ENCODE data around the gene SIGLEC11.
"Not testable (repeated sequence)": the region's sequence is repeated elsewhere in the genome, so short reads cannot be mapped to it uniquely, and the experiment has no call there.

SIGLEC11 gene, protein sequence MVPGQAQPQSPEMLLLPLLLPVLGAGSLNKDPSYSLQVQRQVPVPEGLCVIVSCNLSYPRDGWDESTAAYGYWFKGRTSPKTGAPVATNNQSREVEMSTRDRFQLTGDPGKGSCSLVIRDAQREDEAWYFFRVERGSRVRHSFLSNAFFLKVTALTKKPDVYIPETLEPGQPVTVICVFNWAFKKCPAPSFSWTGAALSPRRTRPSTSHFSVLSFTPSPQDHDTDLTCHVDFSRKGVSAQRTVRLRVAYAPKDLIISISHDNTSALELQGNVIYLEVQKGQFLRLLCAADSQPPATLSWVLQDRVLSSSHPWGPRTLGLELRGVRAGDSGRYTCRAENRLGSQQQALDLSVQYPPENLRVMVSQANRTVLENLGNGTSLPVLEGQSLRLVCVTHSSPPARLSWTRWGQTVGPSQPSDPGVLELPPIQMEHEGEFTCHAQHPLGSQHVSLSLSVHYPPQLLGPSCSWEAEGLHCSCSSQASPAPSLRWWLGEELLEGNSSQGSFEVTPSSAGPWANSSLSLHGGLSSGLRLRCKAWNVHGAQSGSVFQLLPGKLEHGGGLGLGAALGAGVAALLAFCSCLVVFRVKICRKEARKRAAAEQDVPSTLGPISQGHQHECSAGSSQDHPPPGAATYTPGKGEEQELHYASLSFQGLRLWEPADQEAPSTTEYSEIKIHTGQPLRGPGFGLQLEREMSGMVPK

DNA sequence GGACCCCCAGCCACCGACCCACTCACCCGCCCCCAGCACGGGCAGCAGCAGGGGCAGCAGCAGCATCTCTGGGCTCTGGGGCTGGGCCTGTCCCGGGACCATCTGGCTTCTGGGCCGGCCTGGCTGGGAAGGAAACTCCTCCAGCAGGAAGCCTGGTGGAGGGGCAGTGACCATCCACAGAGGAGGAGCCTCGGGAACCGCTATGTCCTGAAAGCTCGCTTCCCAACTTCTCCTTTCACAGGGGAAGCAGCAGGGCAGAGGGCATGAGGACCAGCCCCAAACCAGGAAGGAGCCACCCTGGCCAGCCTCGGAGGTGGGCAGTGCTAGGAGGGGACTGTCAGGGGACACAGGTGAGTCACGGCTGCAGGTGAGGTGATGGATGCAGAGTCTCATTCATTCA lies at the start of gene SIGLEC11:
TSS of gene SIGLEC11 (minus strand) at position 193 of the 400 bp plus-strand sequence. CDS start at position 102, 91 bp downstream.
- DNase-seq = not testable (repeated sequence)

DNA sequence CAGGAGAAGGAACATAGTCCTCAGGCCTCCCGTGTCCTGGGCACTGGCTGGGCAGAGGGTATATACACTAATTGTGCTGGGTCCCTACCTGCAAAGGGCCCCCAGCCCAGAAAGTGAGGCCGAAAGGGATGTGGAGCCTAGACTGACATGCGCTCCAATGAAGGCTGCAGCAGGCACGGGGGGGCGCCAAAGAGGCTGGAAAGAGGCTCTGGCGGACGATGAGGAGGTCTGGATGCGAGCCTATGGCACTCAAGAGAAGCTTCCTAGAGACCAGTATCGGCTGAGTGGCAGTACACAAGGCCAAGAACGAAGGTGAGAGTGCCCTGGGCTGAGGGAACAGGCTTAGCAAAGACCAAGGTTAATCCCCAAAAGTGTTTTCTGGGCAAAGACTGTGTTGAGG lies 47.6 kb upstream of the SIGLEC11 start:
- peak in 1 of 2 experiments; percentile 42 for DNase-seq
- TF ChIP-seq POLR2A (IDR thresholded peaks at IDR 0.05; ENCODE audit: low read length) = no peak
- TF ChIP-seq GATA1 (IDR thresholded peaks at IDR 0.05; ENCODE audit: low read depth, low read length) = no peak

DNA sequence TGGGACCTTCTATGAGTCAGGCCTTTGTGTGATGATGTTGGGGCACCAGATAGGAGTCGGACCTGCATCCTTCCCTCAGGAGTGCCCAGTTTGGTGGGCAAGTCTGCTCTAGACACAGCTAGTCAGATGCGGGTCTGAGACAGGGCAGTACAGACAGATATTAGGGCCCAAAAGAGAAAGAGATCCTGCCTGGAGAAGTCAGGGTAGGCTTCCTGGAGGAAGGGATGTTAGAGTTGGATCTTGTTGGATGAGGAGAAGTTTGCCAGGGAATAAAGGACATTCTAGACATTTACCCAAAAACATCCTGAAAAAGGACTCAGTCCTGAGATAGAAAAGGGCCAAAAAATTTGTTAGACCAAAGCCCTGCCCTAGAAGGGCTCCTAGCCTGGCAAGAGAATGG lies 47.0 kb upstream of the SIGLEC11 start:
- no peak for DNase-seq
- TF ChIP-seq POLR2A (IDR thresholded peaks at IDR 0.05; ENCODE audit: low read length) (no peak), GATA1 (IDR thresholded peaks at IDR 0.05; ENCODE audit: low read depth, low read length) (no peak)

DNA sequence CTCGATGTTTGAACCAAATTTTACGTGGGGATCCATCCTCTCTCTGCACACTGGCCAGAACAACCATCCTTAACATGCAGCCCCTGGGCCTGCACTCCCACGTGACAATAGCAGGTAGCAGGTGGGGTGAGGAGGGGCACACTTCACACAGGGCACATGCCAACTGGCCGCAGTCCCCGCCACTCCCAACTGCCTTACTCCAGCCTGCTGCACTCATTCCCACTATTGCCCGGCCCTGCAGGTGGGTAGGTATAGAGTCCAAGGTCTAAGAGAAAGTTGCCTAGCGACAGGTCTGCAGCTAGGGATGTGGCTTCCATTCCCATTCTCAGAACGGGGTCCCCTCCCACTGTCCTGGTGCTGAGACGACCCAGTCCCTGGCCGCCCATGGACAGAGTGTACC lies 46.2 kb upstream of the SIGLEC11 start:
- DNase-seq = no peak
- TF ChIP-seq POLR2A (IDR thresholded peaks at IDR 0.05; ENCODE audit: low read length) = no peak
- no peak for TF ChIP-seq GATA1 (IDR thresholded peaks at IDR 0.05; ENCODE audit: low read depth, low read length)

DNA sequence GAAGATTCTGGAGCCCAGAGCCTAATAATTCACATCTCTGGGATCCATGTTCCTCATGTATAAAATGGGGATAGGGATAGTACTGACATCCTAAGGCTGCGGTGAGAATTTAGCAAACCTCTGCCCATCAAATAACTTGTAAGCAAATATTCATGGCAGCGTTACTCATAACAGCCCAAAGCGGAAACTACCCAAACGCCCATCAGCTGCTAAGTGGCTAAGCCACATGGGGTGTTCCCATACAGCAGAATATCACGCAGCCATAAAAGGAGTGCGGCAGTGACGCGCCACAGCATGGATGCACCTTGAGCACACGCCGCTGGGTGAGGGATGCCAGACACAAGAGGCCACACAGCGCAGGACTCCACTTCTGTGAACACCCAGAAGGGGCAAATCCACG lies 44.5 kb upstream of the SIGLEC11 start:
- TF ChIP-seq GATA1 (IDR thresholded peaks at IDR 0.05; ENCODE audit: low read depth, low read length) (no peak), POLR2A (IDR thresholded peaks at IDR 0.05; ENCODE audit: low read length) (no peak)
- no peak for DNase-seq

DNA sequence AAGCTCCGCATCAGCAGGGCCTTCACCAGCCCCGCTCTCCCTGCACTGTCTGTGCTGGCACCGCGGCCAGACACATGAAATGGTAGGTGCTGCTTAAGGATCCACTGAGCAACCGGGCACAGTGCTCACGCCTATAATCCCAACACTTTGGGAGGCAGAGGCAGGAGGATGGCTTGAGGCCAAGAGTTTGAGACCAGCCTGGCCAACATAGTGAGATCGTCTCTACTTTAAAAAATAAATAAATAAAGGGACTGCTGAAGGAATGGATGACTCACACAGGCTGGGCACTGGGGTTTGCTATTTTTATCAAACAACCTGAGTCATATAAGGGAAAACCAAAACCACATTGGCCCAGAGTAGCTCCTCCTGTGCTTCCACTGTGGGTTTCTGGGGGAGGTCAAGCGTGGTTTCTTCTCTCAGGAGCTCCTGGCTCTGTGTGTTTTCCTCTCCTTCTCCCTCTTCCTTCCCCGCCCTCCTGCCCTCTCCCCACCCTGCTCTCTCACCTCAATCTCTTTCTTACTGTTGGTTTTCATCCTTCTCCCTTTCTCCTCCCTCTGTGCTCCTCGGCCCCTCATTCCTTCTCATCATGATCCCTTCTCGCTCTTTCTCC lies 42.9 kb upstream of the SIGLEC11 start:
- DNase-seq = peak in 1 of 2 experiments; percentile 65
- no peak for TF ChIP-seq POLR2A (IDR thresholded peaks at IDR 0.05; ENCODE audit: low read length)
- TF ChIP-seq GATA1 (IDR thresholded peaks at IDR 0.05; ENCODE audit: low read depth, low read length) = no peak

DNA sequence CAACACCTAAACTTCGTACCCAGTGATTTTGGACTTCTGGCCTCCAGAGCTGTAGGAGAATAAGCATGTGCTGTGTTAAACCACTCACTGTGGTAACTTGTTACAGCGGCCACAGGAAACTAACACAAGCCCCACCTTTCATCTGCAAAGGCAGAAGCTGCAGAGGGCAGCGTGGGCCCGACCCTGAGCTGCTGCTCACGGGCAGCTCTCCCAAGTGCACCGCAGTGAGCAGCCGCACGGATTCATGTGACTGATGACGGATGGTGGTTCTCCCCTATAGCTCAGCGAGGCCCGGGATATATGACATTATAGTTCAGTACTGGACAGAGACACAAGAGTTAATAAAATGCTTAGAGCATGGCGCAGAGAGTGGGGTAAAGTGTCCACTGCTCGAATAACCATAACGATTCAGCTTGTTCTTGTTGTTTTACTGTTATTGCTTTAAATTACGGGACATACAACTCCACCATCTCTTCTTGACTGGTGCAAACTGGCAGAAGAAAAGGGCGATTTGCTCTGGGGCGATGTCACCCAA lies 42.3 kb upstream of the SIGLEC11 start:
- TF ChIP-seq GATA1 (IDR thresholded peaks at IDR 0.05; ENCODE audit: low read depth, low read length) = no peak
- TF ChIP-seq POLR2A (IDR thresholded peaks at IDR 0.05; ENCODE audit: low read length) = no peak
- no peak for DNase-seq

DNA sequence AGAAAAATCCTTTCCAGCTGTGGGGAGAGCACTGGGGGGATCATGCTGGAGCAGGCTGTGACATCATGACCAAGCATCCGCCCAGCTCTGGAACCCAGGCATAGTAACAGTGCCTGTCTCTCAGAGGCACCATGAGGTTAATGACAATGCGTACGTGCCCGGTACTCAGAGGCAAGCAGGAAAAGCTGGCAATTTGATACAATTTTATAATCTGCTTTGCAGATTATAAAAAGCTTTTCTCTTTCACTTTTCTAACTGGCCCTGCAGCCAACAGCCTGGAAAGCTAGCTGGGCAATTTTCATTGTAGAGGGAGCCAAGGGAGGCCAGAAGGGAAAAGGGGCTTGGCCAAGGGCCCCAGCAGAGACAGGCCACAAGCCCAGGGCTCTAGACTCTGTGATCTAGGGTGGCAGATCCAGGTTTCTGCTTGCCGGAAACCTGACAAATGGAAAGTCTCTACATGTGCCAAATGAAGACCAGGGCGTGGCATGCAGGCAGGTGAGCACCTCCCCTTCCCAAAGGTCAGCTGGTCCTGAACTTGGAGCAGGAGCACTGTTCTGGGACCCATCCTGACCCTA lies 41.5 kb upstream of the SIGLEC11 start:
- no peak for TF ChIP-seq GATA1 (IDR thresholded peaks at IDR 0.05; ENCODE audit: low read depth, low read length)
- TF ChIP-seq POLR2A (IDR thresholded peaks at IDR 0.05; ENCODE audit: low read length) = no peak
- DNase-seq = no peak

DNA sequence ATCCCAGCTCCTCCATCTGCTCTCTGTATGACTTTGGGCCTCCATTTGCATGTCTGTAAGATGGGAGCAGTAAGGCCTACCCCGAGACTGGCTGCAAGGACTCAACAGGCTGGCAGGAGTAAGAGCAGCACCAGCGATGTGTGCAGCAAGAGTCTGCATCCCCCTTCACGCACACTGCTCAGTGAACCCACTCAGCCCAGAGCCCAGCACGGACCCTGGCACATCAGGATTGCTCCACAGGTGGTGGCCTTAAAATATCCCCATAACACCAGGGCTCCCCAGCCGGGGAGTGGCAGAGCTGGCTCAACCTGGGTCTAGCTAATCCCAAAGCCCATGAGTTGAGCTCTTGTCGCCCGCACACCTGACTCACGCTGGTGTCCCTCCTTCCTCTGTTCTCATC lies 40.8 kb upstream of the SIGLEC11 start:
- no peak for DNase-seq
- TF ChIP-seq GATA1 (IDR thresholded peaks at IDR 0.05; ENCODE audit: low read depth, low read length) (no peak), POLR2A (IDR thresholded peaks at IDR 0.05; ENCODE audit: low read length) (no peak)

DNA sequence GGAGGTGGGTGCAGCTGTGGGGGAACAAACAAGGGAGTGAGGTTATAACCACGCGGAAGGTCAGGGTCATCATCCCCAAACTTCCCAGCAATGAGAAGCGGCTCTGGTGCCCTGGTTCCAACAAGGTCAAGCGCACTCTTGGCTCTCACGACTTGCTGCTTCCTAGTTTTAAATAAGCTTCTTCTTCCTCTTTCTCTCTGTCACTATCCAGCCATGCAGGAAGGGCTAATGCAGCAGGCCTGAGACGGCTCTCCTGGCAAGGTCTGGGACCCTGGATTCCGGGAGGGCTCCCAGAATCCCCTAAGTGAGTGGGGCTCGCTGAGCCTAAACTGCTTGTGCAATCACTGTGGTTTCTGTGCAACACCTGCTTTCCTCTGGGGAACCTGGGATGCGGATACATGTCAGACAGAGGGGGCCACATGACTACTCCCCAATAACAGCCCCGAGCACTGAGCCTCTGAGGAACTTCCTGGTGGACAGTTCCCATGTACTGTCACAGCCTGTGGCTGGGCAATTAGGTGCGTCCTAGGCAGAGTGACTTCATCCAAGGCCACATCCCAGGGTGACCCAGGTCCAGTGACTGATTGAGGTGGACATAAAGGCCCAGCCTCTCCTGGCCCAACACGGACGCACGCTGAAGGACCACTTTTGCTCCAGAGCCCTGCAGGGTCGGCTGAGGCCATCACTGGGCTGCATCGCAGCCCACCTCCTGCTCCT lies 40.0 kb upstream of the SIGLEC11 start:
- DNase-seq = no peak
- TF ChIP-seq GATA1 (IDR thresholded peaks at IDR 0.05; ENCODE audit: low read depth, low read length) (no peak), POLR2A (IDR thresholded peaks at IDR 0.05; ENCODE audit: low read length) (no peak)

DNA sequence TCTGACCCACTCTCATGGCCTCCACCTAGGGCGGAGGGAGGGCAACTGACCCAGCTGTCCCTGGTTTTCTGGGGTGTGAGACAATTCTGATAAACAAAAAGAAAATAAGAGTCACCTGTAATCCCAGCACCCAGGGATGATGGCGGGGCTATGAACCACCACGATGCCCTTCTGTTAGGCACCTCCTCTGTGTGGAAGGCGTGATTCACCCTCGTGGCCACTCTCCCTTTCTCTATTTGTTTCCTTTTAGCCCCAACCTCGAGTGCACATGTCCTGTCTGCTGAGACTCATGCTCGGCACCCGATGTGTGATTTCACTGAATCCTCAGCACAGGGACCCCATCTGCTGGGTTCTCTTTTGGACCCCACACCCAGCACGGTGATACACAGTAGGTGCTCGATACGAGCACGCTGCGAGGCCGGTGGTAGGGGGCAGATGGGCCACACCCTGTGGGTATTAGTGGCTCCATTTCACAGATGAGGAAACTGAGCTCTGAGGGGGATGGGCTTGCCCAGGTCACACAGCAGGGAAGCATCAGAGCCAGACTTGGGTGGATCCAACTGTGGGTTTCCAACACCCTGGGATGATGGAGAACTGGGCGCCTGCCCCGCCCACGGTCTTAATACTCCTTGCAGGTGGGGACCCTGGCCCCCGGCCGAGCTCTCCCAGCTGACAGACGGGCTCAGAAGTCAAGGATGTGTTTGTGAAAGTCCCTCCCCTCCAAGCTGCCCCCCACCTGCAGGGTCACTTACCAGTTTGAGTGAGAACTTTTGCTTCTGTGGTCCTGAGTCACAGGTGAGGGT lies 39.3 kb upstream of the SIGLEC11 start:
- DNase-seq = no peak
- TF ChIP-seq GATA1 (IDR thresholded peaks at IDR 0.05; ENCODE audit: low read depth, low read length) (no peak), POLR2A (IDR thresholded peaks at IDR 0.05; ENCODE audit: low read length) (no peak)

DNA sequence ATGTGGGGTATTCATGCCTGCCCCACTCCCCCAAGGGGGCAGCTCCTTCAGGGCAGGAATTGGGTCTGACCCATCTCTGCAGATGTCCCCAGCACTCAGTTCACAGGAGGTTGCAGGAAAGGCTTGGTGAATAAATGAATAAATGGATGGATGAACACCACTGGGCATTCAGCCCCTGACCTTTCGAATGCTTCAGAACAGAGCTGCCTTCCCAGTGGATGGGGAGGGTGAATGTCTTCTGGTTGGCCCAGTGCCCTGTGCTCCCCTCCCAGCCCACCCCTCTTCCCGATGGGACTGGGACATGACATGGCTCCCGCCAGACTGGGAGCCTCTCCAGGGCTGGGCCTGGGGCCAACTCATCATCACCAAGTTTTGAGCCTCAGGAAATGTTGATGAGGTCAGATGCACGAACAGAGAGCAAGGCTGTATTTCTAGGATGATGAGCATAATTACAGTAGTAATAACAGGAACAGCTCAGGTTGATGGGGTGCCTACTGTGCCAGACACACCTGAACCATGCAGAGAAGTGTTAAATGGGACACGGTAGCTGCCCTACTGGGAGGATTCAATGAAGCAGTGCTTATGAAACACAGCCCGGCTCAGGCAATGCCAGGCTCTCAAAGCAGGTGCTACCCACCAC lies 38.5 kb upstream of the SIGLEC11 start:
- no peak for TF ChIP-seq POLR2A (IDR thresholded peaks at IDR 0.05; ENCODE audit: low read length)
- no peak for TF ChIP-seq GATA1 (IDR thresholded peaks at IDR 0.05; ENCODE audit: low read depth, low read length)
- no peak for DNase-seq
